Measurements from ENCODE around the gene ARHGEF33. TPM values are rescaled to one million over a fixed set of nuclear protein-coding genes. Genes with fewer than 3 reads are reported as not detected.

Gene ARHGEF33
- total RNA-seq, 2 donors from 2014 or later: 0.14 to 0.19 TPM

DNA sequence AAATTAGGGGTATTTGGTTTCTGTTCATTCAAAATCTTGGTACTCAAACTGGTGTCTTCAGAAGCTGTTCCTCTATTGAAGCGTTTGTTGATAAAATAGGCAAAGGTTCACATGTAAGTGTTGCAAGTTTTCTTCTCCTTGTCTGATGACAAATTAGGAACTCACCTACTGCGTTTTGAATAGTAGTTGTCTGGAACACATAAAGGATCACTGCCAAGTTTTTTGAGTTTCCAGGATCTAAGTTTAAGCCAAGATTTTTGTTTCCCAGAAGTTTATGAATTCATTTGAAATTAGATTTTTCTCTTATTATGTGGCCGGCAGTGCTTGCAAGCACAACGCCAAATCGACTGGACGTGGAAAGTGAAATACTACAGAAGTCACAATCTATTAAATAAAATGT is 85.4 kb downstream of the ARHGEF33 start:
- ATAC-seq (no peak), DNase-seq (ENCODE audit: low spot score in 2 of 2) (no peak)
- no peaks in the 10 kb centered on the region for H3K9me3 Mint-ChIP-seq
- no peak overlapping the region for H3K27ac Mint-ChIP-seq
- no peaks in the 10 kb centered on the region for H3K36me3 Mint-ChIP-seq

DNA sequence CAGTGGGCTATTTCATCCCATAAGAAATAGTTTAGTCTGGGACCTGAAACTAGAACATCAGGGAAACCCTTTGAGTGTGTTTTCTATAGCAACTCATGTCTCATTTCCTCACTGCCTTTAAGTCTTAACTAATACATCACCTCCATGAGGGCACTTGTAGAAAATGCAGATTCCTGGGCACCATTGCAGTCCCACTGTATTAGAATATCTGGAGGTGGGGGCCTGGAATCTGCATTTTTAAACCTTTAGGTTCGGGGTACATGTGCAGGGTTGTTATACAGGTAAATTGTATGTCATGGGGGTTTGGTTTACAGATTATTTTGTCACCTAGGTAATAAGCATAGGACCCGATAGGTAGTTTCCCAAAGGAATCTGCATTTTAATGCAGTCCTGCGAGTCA is 87.4 kb downstream of the ARHGEF33 start:
- H3K27ac Mint-ChIP-seq: no peak overlapping the region
- DNase-seq (ENCODE audit: low spot score in 2 of 2): no peak
- no peaks in the 10 kb centered on the region for H3K9me3 Mint-ChIP-seq
- ATAC-seq: no peak
- no peaks in the 10 kb centered on the region for H3K36me3 Mint-ChIP-seq

DNA sequence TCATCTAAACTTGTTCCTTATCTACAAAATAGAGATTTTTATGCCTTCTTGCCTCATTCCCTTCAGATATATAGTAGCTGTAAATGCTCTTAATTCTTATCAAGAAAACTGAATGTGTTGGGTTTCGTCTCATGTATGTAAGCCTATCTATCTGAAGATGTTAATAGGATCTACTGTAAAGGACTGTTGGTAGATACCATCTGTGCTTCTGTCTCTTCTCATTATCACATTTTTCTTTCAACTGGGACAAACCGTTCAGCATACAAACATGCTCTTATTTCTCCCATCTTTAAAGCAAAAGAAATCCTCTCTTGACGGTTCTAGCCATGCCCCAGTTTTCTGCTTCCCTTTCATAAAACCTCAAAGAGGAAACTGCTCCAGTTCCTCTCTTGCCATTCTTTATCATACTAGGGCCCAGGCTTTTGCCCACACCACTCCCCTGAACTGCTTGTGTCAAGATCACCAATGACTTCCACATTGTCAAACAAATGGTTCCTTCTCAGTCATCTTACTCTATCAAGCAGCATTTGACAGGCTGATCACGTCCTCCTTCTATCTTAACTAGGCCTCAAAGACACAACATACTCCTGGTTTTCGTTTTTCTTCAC is 88.7 kb downstream of the ARHGEF33 start:
- H3K27ac Mint-ChIP-seq: peak overlapping the region in 1 of 2 donors; percentile 4
- H3K36me3 Mint-ChIP-seq: no peaks in the 10 kb centered on the region
- no peak for DNase-seq (ENCODE audit: low spot score in 2 of 2)
- no peak for ATAC-seq
- H3K9me3 Mint-ChIP-seq: no peaks in the 10 kb centered on the region

DNA sequence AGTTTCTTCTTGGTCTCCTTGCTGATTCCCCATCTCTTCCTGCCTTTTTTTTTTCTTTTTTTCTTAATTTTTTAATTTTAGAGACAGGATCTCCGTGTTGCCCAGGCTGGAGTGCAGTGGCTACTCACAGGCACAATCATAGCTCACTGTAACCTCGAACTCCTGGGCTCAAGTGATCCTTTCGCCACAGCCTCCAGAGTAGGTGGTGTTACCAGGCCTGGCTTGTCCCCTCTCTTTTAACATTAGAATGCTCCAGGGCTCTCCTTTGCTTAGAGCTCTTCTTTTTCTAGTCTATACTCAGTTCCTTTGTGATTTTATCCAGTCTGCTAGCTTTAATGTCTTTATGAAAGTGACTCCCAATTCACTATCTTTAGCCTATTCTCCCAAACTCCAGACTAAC is 89.2 kb downstream of the ARHGEF33 start:
- DNase-seq (ENCODE audit: low spot score in 2 of 2): no peak
- H3K9me3 Mint-ChIP-seq: no peaks in the 10 kb centered on the region
- H3K27ac Mint-ChIP-seq: peak overlapping the region in 1 of 2 donors; percentile 4
- ATAC-seq: no peak
- no peaks in the 10 kb centered on the region for H3K36me3 Mint-ChIP-seq

DNA sequence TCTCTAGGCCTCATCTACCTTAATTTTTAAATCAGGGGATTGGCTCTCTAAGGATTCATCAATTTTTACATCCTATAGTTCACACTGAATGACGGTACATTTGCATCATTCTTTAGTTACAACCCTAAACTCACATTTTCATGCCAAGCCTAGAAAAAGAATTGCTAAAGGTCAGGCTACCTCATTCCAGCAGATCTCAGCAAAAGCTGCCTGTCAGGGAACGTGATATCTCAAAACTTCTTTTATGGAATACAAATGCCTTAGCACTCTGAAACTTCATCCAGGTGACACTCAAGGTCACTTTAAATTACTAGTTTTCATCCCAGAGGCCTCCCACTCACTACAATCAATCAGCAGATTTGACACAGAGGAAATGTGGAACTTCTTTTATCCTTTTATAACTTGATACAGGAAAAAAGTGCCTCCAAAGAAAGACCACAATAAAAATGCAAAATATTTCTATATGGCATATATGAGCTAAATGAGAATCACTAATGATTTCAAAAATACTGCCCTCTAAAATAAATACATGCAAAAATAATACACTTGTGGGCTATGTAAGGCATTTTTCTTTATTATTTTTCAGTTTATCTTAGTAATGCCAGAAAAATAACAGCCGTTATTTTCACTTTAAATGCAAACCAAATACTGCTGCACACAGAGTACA is 91.5 kb downstream of the ARHGEF33 start:
- ATAC-seq: no peak
- Mint-ChIP-seq H3K27ac (no peak overlapping the region), H3K9me3 (no peaks in the 10 kb centered on the region), H3K36me3 (peaks cover 6% of the 10 kb centered on the region in 2 donors)
- no peak for DNase-seq (ENCODE audit: low spot score in 2 of 2)

DNA sequence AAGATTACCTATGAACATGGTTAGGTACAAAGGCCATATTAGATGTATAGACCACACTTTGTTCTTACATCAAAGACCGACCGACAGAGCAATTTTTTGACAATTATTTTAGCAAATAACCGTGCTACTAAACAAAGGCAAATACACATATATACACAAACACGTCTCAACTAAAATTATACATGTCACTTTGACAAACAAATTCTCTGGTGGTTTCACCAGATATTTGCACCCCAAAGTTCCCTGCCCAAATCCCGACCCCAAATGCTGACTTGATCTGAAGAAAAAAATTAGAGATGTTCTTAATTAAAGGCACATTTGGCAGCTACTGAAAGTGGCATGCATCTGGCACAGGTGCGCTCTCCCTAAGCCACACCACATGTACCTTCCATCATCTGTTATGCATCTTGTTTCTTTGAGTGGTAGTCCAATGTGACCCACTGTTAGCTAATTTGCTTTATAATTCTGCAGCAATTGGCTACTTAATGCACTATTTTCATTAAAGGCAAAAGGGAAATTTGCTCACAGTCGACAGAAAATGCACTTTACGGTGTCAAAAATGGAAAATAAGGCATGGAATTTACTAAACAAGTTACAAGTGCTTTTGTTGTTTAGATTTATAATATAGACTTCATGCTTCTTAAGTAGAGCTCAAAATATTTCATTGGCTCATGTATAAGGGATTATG is 92.1 kb downstream of the ARHGEF33 start:
- H3K36me3 Mint-ChIP-seq: peaks cover 6% of the 10 kb centered on the region in 2 donors
- H3K27ac Mint-ChIP-seq: no peak overlapping the region
- no peak for DNase-seq (ENCODE audit: low spot score in 2 of 2)
- no peaks in the 10 kb centered on the region for H3K9me3 Mint-ChIP-seq
- ATAC-seq: no peak

DNA sequence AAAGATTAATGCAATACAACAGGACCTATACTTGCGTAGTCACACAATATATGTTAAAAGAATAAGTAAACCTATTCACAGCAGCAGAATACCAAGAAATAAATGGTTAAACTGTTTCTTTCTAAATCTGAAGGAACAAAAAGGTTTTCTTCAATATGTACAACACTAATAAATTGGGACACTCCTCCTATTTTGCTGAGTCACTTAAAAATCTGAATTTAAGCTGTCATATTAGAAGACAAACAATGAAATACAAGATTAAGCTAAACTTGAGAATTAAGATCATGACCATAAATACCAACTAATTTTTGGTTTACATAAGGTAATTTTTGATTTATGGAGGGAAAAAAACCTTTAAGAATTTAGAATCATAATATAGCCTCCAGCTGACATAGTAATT is 92.8 kb downstream of the ARHGEF33 start:
- DNase-seq (ENCODE audit: low spot score in 2 of 2) (no peak), ATAC-seq (no peak)
- Mint-ChIP-seq H3K9me3 (no peaks in the 10 kb centered on the region), H3K36me3 (peaks cover 6% of the 10 kb centered on the region in 2 donors), H3K27ac (no peak overlapping the region)

DNA sequence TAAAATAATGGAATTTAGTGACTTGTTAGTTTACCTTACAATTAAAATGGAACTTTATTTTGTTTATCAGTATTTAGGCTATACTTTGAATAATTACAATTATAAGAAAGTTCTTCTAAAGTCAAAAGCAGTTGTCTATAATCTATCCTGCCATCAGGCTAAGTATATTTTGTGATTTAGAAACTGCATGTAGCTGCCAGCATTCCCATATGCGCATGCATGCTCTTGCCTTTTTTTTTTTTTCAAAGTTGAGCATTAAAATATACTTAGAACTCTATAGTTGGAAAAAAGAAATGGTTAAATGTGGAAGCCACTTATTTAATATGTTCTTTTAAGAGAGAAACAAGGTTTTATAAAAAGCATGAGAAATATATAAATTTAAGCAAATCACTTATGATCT is 99.0 kb downstream of the ARHGEF33 start:
- Mint-ChIP-seq H3K36me3 (peaks cover 6 to 11% of the 10 kb centered on the region in 2 donors), H3K27ac (no peak overlapping the region), H3K9me3 (no peaks in the 10 kb centered on the region)
- DNase-seq (ENCODE audit: low spot score in 2 of 2): no peak
- ATAC-seq: no peak

DNA sequence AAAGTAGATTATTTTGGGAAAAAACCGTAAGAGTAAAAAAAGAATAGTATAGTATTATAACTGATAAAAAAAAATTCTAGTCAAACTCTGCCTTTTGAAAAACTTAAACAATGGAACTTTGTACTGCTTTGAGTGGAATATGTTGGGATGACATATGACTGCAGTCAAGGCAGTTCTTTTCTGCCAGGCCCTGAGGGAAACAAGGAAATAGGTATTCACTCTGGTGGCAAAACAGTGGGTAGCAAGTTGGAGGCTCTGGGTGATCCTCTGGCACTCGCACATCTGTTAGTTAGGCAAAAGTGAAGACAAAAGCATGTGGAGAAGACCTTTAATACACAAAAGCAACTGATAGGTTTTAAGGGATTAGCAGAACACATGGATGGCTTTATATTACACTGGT is 102.2 kb downstream of the ARHGEF33 start:
- Mint-ChIP-seq H3K36me3 (peaks cover 0 to 5% of the 10 kb centered on the region in 2 donors), H3K27ac (no peak overlapping the region), H3K9me3 (no peaks in the 10 kb centered on the region)
- DNase-seq (ENCODE audit: low spot score in 2 of 2) (no peak), ATAC-seq (no peak)

DNA sequence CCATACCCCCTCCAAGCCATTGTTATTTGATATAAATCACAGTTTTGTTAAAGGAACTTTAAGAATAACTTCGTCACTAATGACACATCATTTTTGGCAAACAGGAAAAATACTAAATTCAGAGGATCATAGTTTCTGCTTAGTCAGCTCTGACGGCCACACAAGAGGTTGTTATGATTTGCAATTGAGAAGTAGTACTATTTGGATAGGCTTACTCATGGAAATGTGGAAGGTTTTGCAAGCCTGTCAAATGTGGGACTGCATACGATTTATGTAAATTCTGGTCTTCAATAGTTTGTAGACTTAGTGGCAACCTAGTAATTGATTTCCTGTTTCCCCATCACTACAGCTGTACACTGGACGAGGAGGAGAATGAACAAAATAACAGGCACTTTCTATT is 108.1 kb downstream of the ARHGEF33 start:
- peaks cover under 1 to 6% of the 10 kb centered on the region in 2 donors for H3K36me3 Mint-ChIP-seq
- no peak for ATAC-seq
- H3K27ac Mint-ChIP-seq: no peak overlapping the region
- DNase-seq (ENCODE audit: low spot score in 2 of 2): no peak
- H3K9me3 Mint-ChIP-seq: no peaks in the 10 kb centered on the region

DNA sequence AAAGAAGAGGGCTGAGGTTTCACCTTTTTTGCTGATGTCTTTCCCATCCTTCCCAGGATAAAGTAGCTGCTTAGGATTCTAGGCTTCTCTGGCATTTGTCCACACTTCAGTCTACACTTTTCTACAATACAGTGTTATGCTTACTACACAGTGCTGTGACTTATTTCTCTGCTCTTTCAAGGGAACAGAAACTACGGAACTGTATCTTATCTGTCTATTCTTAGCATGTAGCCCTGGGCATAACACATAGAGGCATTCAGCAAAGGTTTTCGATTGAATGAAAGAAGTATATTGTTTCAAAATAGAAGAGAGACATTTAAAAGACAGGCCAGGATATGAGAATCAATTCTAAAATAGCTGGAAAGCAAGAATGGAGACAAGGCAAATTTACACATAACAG is 110.9 kb downstream of the ARHGEF33 start:
- Mint-ChIP-seq H3K27ac (no peak overlapping the region), H3K9me3 (no peaks in the 10 kb centered on the region), H3K36me3 (peaks cover 0 to 6% of the 10 kb centered on the region in 2 donors)
- DNase-seq (ENCODE audit: low spot score in 2 of 2): no peak
- no peak for ATAC-seq

DNA sequence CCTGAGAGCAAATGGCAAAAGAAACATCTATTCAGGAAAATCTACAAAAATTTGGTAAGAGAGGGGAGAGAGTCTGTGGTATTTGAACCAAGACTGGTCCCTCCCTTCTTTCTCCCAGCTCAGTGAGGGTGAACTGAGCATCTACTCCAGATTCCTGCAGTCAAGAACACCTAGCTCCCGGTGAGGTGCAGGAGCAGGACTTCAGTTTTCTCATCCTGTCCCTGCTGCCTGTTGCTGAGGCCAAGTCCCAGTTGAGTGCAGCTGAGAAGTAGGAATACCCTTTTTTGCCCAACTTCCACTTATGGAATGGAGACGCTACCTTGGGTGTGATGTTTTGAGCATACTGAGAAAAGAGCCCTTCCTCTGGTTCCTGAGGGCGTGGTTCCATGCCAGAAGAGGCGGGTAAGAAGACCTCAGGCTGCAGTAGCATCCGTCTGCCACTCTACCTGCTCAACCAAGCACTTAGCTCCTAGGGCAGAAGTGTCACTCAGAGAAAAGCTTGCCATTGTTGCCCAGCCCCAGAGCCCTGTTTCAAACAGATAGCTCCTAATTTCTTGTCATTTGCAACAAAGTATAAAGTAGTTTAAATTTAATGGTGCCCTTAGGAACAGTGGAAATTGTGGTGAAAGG is 118.3 kb downstream of the ARHGEF33 start:
- Mint-ChIP-seq H3K36me3 (peaks cover under 1 to 6% of the 10 kb centered on the region in 2 donors), H3K27ac (peak overlapping the region; percentile 32 to 40), H3K9me3 (no peaks in the 10 kb centered on the region)
- ATAC-seq (peak in 1 of 2 donors; percentile 28), DNase-seq (ENCODE audit: low spot score in 2 of 2) (no peak)

DNA sequence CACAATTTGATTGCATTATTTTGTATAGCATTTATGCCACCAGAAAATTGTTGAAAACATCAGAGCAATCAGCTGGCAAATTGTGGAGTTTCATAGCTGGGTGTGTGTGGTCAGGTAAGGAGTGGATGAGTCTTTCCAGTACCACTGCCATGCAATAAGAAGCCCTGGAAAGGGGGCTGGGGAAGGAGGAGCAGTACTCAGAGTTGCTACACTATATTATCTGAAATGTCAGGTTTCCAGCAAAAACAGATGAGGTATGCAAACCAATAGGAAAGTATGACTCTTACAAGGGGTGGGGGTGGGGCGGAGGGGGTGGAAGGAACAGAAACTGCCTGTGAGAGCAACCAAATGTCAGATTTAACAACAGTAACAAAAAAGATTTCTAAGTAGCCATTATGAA is 119.0 kb downstream of the ARHGEF33 start:
- ATAC-seq (peak; percentile 28 to 87), DNase-seq (ENCODE audit: low spot score in 2 of 2) (peak in 1 of 2 donors; percentile 9)
- Mint-ChIP-seq H3K9me3 (no peaks in the 10 kb centered on the region), H3K36me3 (peaks cover 4 to 6% of the 10 kb centered on the region in 2 donors), H3K27ac (peak overlapping the region; percentile 40)

DNA sequence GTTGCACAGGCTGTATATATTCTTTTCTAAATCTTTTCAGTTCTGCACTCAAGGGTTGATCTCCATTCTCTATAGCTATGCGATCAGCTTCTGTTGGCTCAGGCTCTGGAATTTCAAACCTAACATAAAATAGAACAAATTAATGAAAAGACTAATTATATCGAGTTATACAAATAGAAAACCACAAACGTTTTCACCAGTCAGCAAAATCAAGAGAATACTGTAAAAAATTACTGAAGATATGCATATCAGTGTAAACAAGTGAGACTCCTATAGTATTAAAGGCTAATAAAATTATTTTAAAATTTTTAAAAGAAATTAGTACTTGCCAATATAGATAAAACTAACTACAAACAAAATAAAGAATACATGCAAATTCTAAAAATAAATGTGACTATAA is 124.2 kb downstream of the ARHGEF33 start:
- no peak for ATAC-seq
- Mint-ChIP-seq H3K9me3 (no peaks in the 10 kb centered on the region), H3K27ac (no peak overlapping the region), H3K36me3 (peaks cover 0 to 4% of the 10 kb centered on the region in 2 donors)
- DNase-seq (ENCODE audit: low spot score in 2 of 2): no peak

DNA sequence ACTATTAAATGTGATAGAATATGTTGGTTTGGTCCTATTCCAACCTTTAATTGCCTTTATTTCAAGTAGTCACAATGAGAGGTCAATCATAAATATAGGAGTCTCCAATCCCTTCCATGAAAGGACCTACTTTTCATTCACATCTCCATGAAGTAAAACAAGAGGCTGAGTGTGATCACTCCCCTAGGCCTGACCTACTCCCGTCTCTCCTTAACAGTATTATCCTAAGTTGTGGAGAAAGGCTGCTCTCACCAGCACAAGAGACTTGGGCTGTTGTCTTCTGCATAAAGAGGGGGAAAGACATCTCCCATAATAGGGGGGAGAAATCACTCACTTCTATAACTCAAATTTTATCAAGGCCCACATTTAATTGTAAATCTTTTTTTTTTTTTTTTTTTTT is 125.7 kb downstream of the ARHGEF33 start:
- Mint-ChIP-seq H3K36me3 (peaks cover 0 to 4% of the 10 kb centered on the region in 2 donors), H3K9me3 (no peaks in the 10 kb centered on the region), H3K27ac (no peak overlapping the region)
- ATAC-seq (no peak), DNase-seq (ENCODE audit: low spot score in 2 of 2) (no peak)

DNA sequence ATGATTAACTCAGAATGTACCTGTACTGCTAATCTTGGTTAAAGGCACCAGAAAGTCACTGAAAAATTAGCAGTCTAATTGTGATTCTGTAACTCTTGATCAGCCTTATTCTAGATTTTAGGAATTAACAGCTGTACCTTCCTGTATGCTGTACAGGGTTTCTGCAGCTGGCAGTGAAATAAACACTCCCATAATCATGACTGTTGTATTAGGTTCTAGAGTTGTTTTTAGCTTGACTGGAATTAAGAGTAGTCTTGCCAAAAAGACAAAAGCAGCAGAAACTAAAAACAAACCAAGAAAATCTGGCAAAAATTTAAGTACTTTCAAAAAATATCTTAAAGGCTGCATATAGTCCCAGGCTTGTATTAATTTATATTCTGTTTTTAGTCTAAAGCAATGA is 127.7 kb downstream of the ARHGEF33 start:
- no peak for ATAC-seq
- no peak for DNase-seq (ENCODE audit: low spot score in 2 of 2)
- Mint-ChIP-seq H3K27ac (no peak overlapping the region), H3K36me3 (peaks cover 0 to 4% of the 10 kb centered on the region in 2 donors), H3K9me3 (no peaks in the 10 kb centered on the region)

DNA sequence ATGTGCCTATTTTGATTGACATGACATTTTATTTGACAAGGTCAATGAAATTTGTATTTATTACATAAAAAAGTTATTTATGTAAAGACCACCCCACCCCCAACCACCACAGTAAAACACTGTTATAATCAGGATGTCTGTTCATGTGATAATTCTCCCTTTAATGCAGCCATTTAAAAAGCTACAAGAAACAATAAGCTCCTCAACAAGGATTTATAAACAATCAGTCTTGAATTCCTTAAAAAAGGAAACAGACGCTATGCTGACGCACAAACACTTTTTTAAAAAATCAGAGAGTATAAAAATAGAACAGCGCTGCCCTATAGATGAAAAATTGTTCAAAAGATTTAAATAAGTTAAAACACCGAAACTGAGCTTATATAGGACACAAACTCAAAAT is 129.0 kb downstream of the ARHGEF33 start:
- ATAC-seq: no peak
- Mint-ChIP-seq H3K9me3 (no peaks in the 10 kb centered on the region), H3K27ac (no peak overlapping the region), H3K36me3 (no peaks in the 10 kb centered on the region)
- DNase-seq (ENCODE audit: low spot score in 2 of 2): no peak

Data from activated naive CD4-positive, alpha-beta T cell treated with anti-CD3 and anti-CD28 coated beads, Interleukin-2, amount 50 U/mL, for 72 hours (primary cell).